ENCODE data around the gene NMNAT1. TPM values are rescaled to one million over a fixed set of nuclear protein-coding genes. Genes with fewer than 3 reads are reported as not detected.
"Not testable (repeated sequence)": the region's sequence is repeated elsewhere in the genome, so short reads cannot be mapped to it uniquely, and the experiment has no call there.

The NMNAT1 gene
- total RNA-seq, 1 experiment from 2014 or later = 8.6 TPM

DNA sequence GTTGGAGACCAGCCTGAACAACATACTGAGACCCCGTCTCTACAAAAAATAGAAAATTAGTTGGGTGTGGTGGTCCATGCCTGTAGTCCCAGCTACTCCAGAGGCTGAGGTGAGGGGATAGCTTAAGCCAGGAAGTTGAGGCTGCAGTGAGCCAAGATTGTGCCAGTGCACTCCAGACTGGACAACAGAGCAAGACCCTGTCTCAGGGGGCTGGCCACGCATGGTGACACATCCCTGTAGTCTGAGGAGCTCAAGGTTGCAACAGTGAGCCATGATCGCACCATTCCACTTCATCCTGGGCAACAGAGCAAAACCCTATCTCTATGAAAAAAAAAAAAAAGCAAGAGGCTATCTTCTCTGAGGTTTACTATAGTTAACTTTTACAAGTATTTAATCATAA is 76.8 kb downstream of the NMNAT1 start:
- H3K9ac ChIP-seq (ENCODE audit: low read length) = no peak overlapping the region
- H3K27me3 ChIP-seq (ENCODE audit: insufficient read depth, low read length) = no peaks in the 10 kb centered on the region
- H3K9me2 ChIP-seq (ENCODE audit: insufficient read depth) = no peaks in the 10 kb centered on the region
- ChIA-PET CTCF (no interaction called here), POLR2A (interaction anchor here (0.7 kb wide), 1 partner anchor 77 kb away, joined by 3 read pairs; the partner anchor contains the start of genes LZIC and NMNAT1), RAD21 (ENCODE audit: low non-redundant PET in 1 of 2, low total read pairs in 2 of 2, uncharacterized antibody in 2 of 2, unreplicated experiment in 2 of 2) (interaction anchor here in 1 of 2 experiments (0.7 kb wide), 1 partner anchor 42 kb away, joined by 3 read pairs; no protein-coding TSS in a partner anchor)
- peaks cover 0 to 7% of the 10 kb centered on the region in 2 experiments; a peak in 1 of 4 replicates for H3K4me1 ChIP-seq (ENCODE audit: control insufficient read depth in 1 of 2, insufficient read depth in 2 of 2, low read length in 2 of 2)
- no peak overlapping the region for H2AFZ ChIP-seq (ENCODE audit: low read depth, low read length, poor library complexity, severe bottlenecking)
- H3K36me3 ChIP-seq (ENCODE audit: control insufficient read depth in 1 of 2, insufficient read depth in 2 of 2, low read length in 2 of 2) = no peaks in the 10 kb centered on the region
- H4K20me1 ChIP-seq (ENCODE audit: insufficient read depth) = no peaks in the 10 kb centered on the region
- no peaks in the 10 kb centered on the region for H3K79me2 ChIP-seq (ENCODE audit: insufficient read depth, low read length)
- H3K27ac ChIP-seq (ENCODE audit: low read depth, low read length) = no peak overlapping the region
- BruUV-seq (replicated peaks) = no TSS peak
- intact Hi-C loops (cut with micrococcal nuclease) = no loop called here
- no peaks in the 10 kb centered on the region for H3K9me3 ChIP-seq (ENCODE audit: control insufficient read depth in 1 of 2, insufficient read depth in 1 of 2, low read depth in 1 of 2, low read length in 2 of 2)
- no peak for DNase-seq (ENCODE audit: low read depth, low spot score)
- no peak overlapping the region for H3K4me2 ChIP-seq (ENCODE audit: low read length)
- ATAC-seq = no peak
- TF ChIP-seq SRF (IDR thresholded peaks at IDR 0.05; ENCODE audit: low read depth) = no peak
- no peak for TF ChIP-seq POLR2A (IDR thresholded peaks at IDR 0.05; ENCODE audit: borderline replicate concordance, extremely low read depth, insufficient read depth, insufficient read length)
- no peak for TF ChIP-seq ZNF274 (IDR thresholded peaks at IDR 0.05; ENCODE audit: low read depth, low read length)
- no peak for TF ChIP-seq POLR2AphosphoS5 (IDR thresholded peaks at IDR 0.05; ENCODE audit: low read depth, low read length)
- TF ChIP-seq, protein P1, sequence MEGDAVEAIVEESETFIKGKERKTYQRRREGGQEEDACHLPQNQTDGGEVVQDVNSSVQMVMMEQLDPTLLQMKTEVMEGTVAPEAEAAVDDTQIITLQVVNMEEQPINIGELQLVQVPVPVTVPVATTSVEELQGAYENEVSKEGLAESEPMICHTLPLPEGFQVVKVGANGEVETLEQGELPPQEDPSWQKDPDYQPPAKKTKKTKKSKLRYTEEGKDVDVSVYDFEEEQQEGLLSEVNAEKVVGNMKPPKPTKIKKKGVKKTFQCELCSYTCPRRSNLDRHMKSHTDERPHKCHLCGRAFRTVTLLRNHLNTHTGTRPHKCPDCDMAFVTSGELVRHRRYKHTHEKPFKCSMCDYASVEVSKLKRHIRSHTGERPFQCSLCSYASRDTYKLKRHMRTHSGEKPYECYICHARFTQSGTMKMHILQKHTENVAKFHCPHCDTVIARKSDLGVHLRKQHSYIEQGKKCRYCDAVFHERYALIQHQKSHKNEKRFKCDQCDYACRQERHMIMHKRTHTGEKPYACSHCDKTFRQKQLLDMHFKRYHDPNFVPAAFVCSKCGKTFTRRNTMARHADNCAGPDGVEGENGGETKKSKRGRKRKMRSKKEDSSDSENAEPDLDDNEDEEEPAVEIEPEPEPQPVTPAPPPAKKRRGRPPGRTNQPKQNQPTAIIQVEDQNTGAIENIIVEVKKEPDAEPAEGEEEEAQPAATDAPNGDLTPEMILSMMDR (IDR thresholded peaks at IDR 0.05 in 2 of 3, conservative IDR thresholded peaks at IDR 0.05 in 1 of 3; ENCODE audit: borderline replicate concordance in 1 of 3, insufficient read depth in 1 of 3, low read depth in 2 of 3, low read length in 2 of 3) = no peak
- TF ChIP-seq, protein P2, sequence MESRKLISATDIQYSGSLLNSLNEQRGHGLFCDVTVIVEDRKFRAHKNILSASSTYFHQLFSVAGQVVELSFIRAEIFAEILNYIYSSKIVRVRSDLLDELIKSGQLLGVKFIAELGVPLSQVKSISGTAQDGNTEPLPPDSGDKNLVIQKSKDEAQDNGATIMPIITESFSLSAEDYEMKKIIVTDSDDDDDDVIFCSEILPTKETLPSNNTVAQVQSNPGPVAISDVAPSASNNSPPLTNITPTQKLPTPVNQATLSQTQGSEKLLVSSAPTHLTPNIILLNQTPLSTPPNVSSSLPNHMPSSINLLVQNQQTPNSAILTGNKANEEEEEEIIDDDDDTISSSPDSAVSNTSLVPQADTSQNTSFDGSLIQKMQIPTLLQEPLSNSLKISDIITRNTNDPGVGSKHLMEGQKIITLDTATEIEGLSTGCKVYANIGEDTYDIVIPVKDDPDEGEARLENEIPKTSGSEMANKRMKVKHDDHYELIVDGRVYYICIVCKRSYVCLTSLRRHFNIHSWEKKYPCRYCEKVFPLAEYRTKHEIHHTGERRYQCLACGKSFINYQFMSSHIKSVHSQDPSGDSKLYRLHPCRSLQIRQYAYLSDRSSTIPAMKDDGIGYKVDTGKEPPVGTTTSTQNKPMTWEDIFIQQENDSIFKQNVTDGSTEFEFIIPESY (IDR thresholded peaks at IDR 0.05; ENCODE audit: extremely low read depth, insufficient replicate concordance, low read length) = no peak
- no peak for TF ChIP-seq CBX3 (IDR thresholded peaks at IDR 0.05; ENCODE audit: low read depth)
- TF ChIP-seq, protein P3, sequence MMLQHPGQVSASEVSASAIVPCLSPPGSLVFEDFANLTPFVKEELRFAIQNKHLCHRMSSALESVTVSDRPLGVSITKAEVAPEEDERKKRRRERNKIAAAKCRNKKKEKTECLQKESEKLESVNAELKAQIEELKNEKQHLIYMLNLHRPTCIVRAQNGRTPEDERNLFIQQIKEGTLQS (IDR thresholded peaks at IDR 0.05) = no peak
- TF ChIP-seq TCF7L2 (IDR thresholded peaks at IDR 0.05; ENCODE audit: borderline replicate concordance, extremely low read depth, insufficient read depth, insufficient read length) = no peak
- TF ChIP-seq CEBPB (IDR thresholded peaks at IDR 0.05; ENCODE audit: low read depth) = no peak
- no peak for TF ChIP-seq ELF1 (IDR thresholded peaks at IDR 0.05; ENCODE audit: borderline replicate concordance, low read depth)
- no peak for TF ChIP-seq SIN3A (IDR thresholded peaks at IDR 0.05; ENCODE audit: low read depth)
- no peak for TF ChIP-seq EGR1 (IDR thresholded peaks at IDR 0.05; ENCODE audit: low read depth)
- H3K4me3 ChIP-seq (replicated peaks in 1 of 2; ENCODE audit: low read depth in 1 of 2, low read length in 2 of 2) = no peak overlapping the region

DNA sequence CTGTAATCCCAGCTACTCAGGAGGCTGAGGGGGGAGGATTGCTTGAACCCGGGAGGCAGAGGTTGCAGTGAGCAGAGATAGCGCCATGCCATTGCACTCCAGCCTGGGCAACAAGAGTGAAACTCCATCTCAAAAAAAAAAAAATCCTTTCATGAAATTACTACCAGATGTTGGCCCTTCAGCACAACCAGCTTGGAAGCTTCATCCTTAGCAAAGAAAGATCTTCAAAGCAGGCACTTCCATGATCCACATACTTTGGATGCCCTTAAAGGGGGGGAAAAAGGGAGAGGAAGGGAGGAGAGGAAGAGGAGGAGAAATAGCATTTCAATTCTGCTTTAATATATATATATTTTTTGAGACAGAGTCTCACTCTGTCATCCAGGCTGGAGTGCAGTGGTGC is 77.4 kb downstream of the NMNAT1 start:
- H3K27ac ChIP-seq (ENCODE audit: low read depth, low read length); H3K27me3 ChIP-seq (ENCODE audit: insufficient read depth, low read length); H3K4me1 ChIP-seq (ENCODE audit: control insufficient read depth in 1 of 2, insufficient read depth in 2 of 2, low read length in 2 of 2); H3K9me3 ChIP-seq (ENCODE audit: control insufficient read depth in 1 of 2, insufficient read depth in 1 of 2, low read depth in 1 of 2, low read length in 2 of 2); DNase-seq (ENCODE audit: low read depth, low spot score); H3K9ac ChIP-seq (ENCODE audit: low read length); H3K79me2 ChIP-seq (ENCODE audit: insufficient read depth, low read length); H3K36me3 ChIP-seq (ENCODE audit: control insufficient read depth in 1 of 2, insufficient read depth in 2 of 2, low read length in 2 of 2); ATAC-seq; H3K4me2 ChIP-seq (ENCODE audit: low read length); H3K9me2 ChIP-seq (ENCODE audit: insufficient read depth); BruUV-seq (replicated peaks); POLR2A ChIA-PET; H3K4me3 ChIP-seq (replicated peaks in 1 of 2; ENCODE audit: low read depth in 1 of 2, low read length in 2 of 2); H2AFZ ChIP-seq (ENCODE audit: low read depth, low read length, poor library complexity, severe bottlenecking); CTCF ChIA-PET; intact Hi-C loops (cut with micrococcal nuclease); H4K20me1 ChIP-seq (ENCODE audit: insufficient read depth): not testable (repeated sequence)
- RAD21 ChIA-PET (ENCODE audit: low non-redundant PET in 1 of 2, low total read pairs in 2 of 2, uncharacterized antibody in 2 of 2, unreplicated experiment in 2 of 2) = interaction anchor here in 1 of 2 experiments (0.7 kb wide), 1 partner anchor 41 kb away, joined by 3 read pairs; no protein-coding TSS in a partner anchor

Data from HCT116 (cell line).